Effector memory CD4-positive, alpha-beta T cell (primary cell): ENCODE measurements around the gene ACY1.

Source experiments
- DNase-seq, 3 donors: peaks; one replicate each; pipeline ENCODE4 v3.0.0-alpha.2; 2020
- H3K27ac ChIP-seq: 2 replicates; pipeline ENCODE4 v1.7.0; 2013; ENCODE audit warnings: mild to moderate bottlenecking, low read length, moderate library complexity; ENCODE audit not compliant: insufficient read depth, poor library complexity, severe bottlenecking
- H3K27me3 ChIP-seq: replicated peaks from 2 replicates; pipeline ENCODE4 v1.7.0; 2013; ENCODE audit warnings: mild to moderate bottlenecking, low read length; ENCODE audit not compliant: insufficient read depth, control insufficient read depth, poor library complexity, severe bottlenecking
- H3K36me3 ChIP-seq: 2 replicates; pipeline ENCODE4 v1.7.0; 2013; ENCODE audit warnings: mild to moderate bottlenecking, low read length, moderate library complexity; ENCODE audit not compliant: control insufficient read depth, insufficient read depth
- H3K4me1 ChIP-seq: 2 replicates; pipeline ENCODE4 v1.7.0; 2013; ENCODE audit warnings: low read length, mild to moderate bottlenecking; ENCODE audit not compliant: control insufficient read depth, insufficient read depth, poor library complexity, severe bottlenecking
- H3K4me3 ChIP-seq: 2 replicates; pipeline ENCODE4 v1.7.0; 2013; ENCODE audit warnings: low read length, low read depth, mild to moderate bottlenecking; ENCODE audit not compliant: insufficient read depth, poor library complexity, severe bottlenecking
- H3K9me3 ChIP-seq: 2 replicates; pipeline ENCODE4 v1.7.0; 2013; ENCODE audit warnings: mild to moderate bottlenecking, low read length, moderate library complexity; ENCODE audit not compliant: control insufficient read depth
- total RNA-seq, 3 donors: gene quantifications; one replicate each; lab custom pipeline; 2026; lab: John Stamatoyannopoulos, UW

ACY1 gene
- 0.09 to 0.69 (median 0.39) reads per million in 3 donors for total RNA-seq

GRCh38 chr3:51982838-51983577 is at the start of gene ACY1:
Gene ACY1 (plus strand): TSS chr3:51983535. CDS start chr3:51984065, 530 bp downstream.
- Histone ChIP-seq H3K4me1 (peaks cover 11% of the 10 kb centered on the region), H3K4me3 (peak within 1 kb of the TSS; percentile 61), H3K27ac (peak within 1 kb of the TSS; percentile 71), H3K27me3 (no peaks in the 10 kb centered on the region), H3K9me3 (no peaks in the 10 kb centered on the region), H3K36me3 (no peaks in the 10 kb centered on the region)
- DNase-seq, result peak; percentile 61 to 68 (median 67)

GRCh38 chr3:51934139-51934850 is 49.0 kb upstream of the ACY1 start:
- Histone ChIP-seq H3K27me3 (no peaks in the 10 kb centered on the region), H3K4me3 (no peak overlapping the region), H3K27ac (no peak overlapping the region), H3K4me1 (no peaks in the 10 kb centered on the region), H3K36me3 (peaks cover 62% of the 10 kb centered on the region), H3K9me3 (no peaks in the 10 kb centered on the region)
- no peak for DNase-seq

- Histone ChIP-seq H3K4me3 (no peak overlapping the region), H3K9me3 (no peaks in the 10 kb centered on the region), H3K27me3 (no peaks in the 10 kb centered on the region), H3K4me1 (no peaks in the 10 kb centered on the region), H3K36me3 (peaks cover 62% of the 10 kb centered on the region), H3K27ac (no peak overlapping the region)
- no peak for DNase-seq
Measured at GRCh38 chr3:51934991-51935885, 48.1 kb upstream of the ACY1 start.

GRCh38 chr3:51935886-51936755 is 47.2 kb upstream of the ACY1 start:
- peaks cover 4% of the 10 kb centered on the region for H3K4me1 ChIP-seq
- no peak for DNase-seq
- no peak overlapping the region for H3K27ac ChIP-seq
- H3K27me3 ChIP-seq, result no peaks in the 10 kb centered on the region
- no peaks in the 10 kb centered on the region for H3K9me3 ChIP-seq
- peaks cover 62% of the 10 kb centered on the region for H3K36me3 ChIP-seq
- H3K4me3 ChIP-seq, result no peak overlapping the region

GRCh38 chr3:51937014-51937413 is 46.3 kb upstream of the ACY1 start:
- Histone ChIP-seq H3K4me1 (peaks cover 8% of the 10 kb centered on the region), H3K4me3 (no peak overlapping the region), H3K27ac (no peak overlapping the region), H3K27me3 (no peaks in the 10 kb centered on the region), H3K9me3 (no peaks in the 10 kb centered on the region), H3K36me3 (peaks cover 62% of the 10 kb centered on the region)
- no peak for DNase-seq

- Histone ChIP-seq H3K4me1 (peaks cover 15% of the 10 kb centered on the region), H3K27me3 (no peaks in the 10 kb centered on the region), H3K4me3 (no peak overlapping the region), H3K9me3 (no peaks in the 10 kb centered on the region), H3K36me3 (peaks cover 59% of the 10 kb centered on the region), H3K27ac (no peak overlapping the region)
- no peak for DNase-seq
Measured at GRCh38 chr3:51937611-51938450, 45.5 kb upstream of the ACY1 start.

GRCh38 chr3:51938780-51939425 is 44.4 kb upstream of the ACY1 start:
- no peak overlapping the region for H3K4me3 ChIP-seq
- H3K36me3 ChIP-seq, result peaks cover 48% of the 10 kb centered on the region
- H3K9me3 ChIP-seq, result no peaks in the 10 kb centered on the region
- peaks cover 21% of the 10 kb centered on the region for H3K4me1 ChIP-seq
- H3K27me3 ChIP-seq, result no peaks in the 10 kb centered on the region
- DNase-seq, result no peak
- no peak overlapping the region for H3K27ac ChIP-seq

GRCh38 chr3:51940648-51941462 is 42.5 kb upstream of the ACY1 start:
- Histone ChIP-seq H3K4me1 (peaks cover 21% of the 10 kb centered on the region), H3K36me3 (peaks cover 29% of the 10 kb centered on the region), H3K27ac (peak overlapping the region; percentile 49), H3K9me3 (no peaks in the 10 kb centered on the region), H3K4me3 (peak overlapping the region; percentile 69), H3K27me3 (no peaks in the 10 kb centered on the region)
- no peak for DNase-seq
